Mucosa of rectum (tissue), 2 donors: ENCODE data around the gene CAND2.
A peak's percentile ranks its signal among the peaks of the same experiment; 100 is the strongest.
"Not testable (repeated sequence)": the region's sequence is repeated elsewhere in the genome, so short reads cannot be mapped to it uniquely, and the experiment has no call there.

ENCODE experiments used
- H3K27ac ChIP-seq, 2 donors: one replicate each; pipeline ENCODE4 v1.7.0; 2013; ENCODE audit warnings: inconsistent platforms in 2 of 2, low read depth in 2 of 2, low read length in 2 of 2
- H3K27me3 ChIP-seq, 2 donors: one replicate each; pipeline ENCODE4 v1.7.0; 2013; ENCODE audit warnings: low read length in 2 of 2; ENCODE audit not compliant: control insufficient read depth in 2 of 2, insufficient read depth in 2 of 2
- H3K36me3 ChIP-seq, 2 donors: one replicate each; pipeline ENCODE4 v1.7.0; 2013; ENCODE audit warnings: low read length in 2 of 2; ENCODE audit not compliant: control insufficient read depth in 2 of 2, insufficient read depth in 2 of 2
- H3K4me1 ChIP-seq, 2 donors: one replicate each; pipeline ENCODE4 v1.7.0; 2013; ENCODE audit warnings: low read length in 2 of 2, mild to moderate bottlenecking in 1 of 2; ENCODE audit not compliant: control insufficient read depth in 2 of 2, insufficient read depth in 2 of 2
- H3K4me3 ChIP-seq, 2 donors: one replicate each; pipeline ENCODE4 v1.7.0; 2013; ENCODE audit warnings: low read length in 2 of 2
- H3K9ac ChIP-seq, 2 donors: one replicate each; pipeline ENCODE4 v1.7.0; 2013; ENCODE audit warnings: low read length in 2 of 2, low read depth in 1 of 2, mild to moderate bottlenecking in 1 of 2
- H3K9me3 ChIP-seq, 2 donors: one replicate each; pipeline ENCODE4 v1.7.0; 2013; ENCODE audit warnings: low read length in 2 of 2; ENCODE audit not compliant: control insufficient read depth in 2 of 2
- donor health status: healthy.
- donor health status: Normal muscosa, but diverticular disease.

The CAND2 gene

DNA sequence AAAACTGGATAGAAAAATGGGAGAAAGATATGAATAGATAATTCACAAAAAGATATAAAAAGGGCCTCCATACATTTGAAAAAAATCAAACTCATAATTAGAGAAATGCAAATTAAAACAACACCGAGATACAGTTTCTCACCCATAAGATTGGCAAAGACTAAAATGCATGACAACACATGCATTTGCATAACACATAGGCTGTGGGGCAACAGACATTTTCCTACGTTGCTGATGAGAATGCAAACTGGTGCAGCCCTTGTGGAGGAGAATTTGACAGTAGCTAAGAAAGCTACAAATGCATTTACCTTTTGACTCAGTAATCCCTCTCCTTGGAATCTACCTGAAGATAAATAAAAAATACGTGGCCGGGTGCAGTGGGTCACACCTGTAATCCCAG is 11.4 kb upstream of the CAND2 start:
- Histone ChIP-seq H3K4me1 (no peaks in the 10 kb centered on the region), H3K9ac (no peak overlapping the region), H3K4me3 (no peak overlapping the region), H3K27me3 (peaks cover 2 to 4% of the 10 kb centered on the region in 2 donors), H3K36me3 (no peaks in the 10 kb centered on the region), H3K9me3 (no peaks in the 10 kb centered on the region), H3K27ac (no peak overlapping the region)

DNA sequence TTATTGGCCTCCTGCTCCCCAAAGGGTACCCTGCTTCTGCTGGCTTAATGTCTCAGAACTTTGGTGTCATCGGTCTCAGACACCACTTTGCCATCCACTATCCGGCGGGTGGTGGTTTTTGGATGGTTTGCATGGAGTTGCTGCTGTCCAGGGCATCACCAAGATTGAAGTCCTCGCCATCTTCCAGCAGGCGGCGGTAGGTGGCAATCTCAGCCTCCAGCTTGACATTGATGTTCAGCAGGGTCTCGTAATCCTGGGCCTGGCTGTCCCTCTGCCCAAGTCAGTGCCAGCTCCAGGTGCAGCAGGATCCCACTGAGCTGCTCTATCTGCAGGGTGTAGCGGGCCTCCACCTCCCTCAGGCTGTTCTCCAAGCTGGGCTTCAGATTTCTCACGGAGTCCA is 9.1 kb upstream of the CAND2 start:
- not testable (repeated sequence) for H3K9ac ChIP-seq, H3K4me3 ChIP-seq, H3K27ac ChIP-seq, H3K9me3 ChIP-seq, H3K36me3 ChIP-seq, H3K27me3 ChIP-seq, H3K4me1 ChIP-seq

DNA sequence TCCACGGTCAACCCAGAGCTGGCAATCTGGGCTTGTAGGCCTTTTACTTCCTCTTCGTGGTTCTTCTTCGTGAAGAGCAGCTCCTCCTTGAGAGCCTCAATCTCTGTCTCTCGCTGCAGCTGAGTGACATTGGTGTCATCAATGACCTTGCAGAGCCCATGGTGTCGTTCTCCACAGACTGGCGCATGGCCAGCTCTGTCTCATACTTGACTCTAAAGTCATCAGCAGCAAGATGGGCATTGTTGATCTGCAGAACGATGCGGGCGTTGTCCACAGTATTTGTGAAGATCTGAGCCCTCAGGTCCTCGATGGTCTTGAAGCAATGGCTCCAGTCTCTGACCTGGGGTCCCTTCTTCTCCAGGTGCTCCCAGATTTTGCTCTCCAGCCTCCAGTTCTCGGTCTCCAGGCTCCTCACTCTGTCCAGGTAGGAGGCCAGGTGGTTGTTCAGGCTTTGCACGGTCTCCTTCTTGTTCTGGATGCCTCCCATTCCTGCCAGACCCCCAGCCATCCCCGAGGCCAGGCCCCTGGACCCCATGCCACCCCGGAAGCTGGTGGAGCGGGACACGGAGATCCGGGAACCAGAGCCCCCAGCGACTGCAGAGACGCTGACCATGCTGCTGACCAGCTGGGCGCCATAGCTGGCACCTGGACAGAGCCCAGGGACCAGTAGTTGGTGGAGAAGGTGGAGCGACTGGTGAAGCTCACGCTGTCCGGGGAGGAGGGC is 8.4 kb upstream of the CAND2 start:
- not testable (repeated sequence) for H3K27me3 ChIP-seq, H3K27ac ChIP-seq, H3K9me3 ChIP-seq, H3K4me1 ChIP-seq, H3K36me3 ChIP-seq, H3K4me3 ChIP-seq, H3K9ac ChIP-seq

DNA sequence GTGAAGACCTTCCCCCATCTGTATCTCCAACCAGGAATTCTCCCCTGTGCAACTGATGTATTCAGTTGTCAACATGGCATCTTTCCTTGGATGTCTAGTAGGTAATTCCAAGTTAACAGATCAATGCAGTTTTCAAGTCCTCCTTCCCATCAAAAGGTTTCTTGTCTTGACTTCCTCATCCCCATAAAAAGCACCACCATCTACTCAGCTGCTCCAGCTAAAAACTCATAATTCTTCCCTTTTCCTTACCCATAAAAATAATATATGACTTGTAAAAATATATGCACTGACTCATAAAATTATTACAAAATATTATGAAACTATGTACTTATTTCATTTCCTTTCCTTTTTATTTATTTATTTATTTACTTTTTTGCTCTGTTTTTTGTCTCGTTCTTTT is 5.0 kb upstream of the CAND2 start:
- Histone ChIP-seq H3K4me3 (no peak overlapping the region), H3K9ac (no peak overlapping the region), H3K9me3 (no peaks in the 10 kb centered on the region), H3K4me1 (peaks cover 3% of the 10 kb centered on the region in 2 donors), H3K36me3 (no peaks in the 10 kb centered on the region), H3K27me3 (peaks cover 3 to 4% of the 10 kb centered on the region in 2 donors), H3K27ac (no peak overlapping the region)

DNA sequence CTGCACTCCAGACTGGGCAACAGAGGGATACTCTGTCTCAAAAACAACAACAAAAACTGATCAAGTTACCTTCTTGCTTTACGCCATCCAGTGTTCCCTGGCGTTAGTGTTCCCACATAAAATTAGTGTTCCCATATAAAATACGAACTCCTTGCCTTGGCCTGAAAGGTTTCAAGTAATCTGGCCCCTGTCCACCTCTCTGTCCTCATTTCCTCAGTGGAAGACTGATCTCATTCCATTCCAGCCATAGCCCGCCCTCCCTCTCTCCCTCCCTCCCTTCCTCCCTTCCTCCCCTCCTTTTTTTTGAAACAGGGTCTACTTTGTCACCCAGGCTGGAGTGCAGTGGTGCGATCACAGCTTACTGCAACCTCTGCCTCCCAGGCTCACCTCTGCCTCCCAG is 2.8 kb upstream of the CAND2 start:
- no peaks in the 10 kb centered on the region for H3K9me3 ChIP-seq
- H3K4me1 ChIP-seq, result peaks cover 3% of the 10 kb centered on the region in 2 donors
- no peaks in the 10 kb centered on the region for H3K36me3 ChIP-seq
- H3K27ac ChIP-seq, result no peak overlapping the region
- H3K4me3 ChIP-seq, result no peak overlapping the region
- H3K9ac ChIP-seq, result no peak overlapping the region
- H3K27me3 ChIP-seq, result peaks cover 4 to 5% of the 10 kb centered on the region in 2 donors

DNA sequence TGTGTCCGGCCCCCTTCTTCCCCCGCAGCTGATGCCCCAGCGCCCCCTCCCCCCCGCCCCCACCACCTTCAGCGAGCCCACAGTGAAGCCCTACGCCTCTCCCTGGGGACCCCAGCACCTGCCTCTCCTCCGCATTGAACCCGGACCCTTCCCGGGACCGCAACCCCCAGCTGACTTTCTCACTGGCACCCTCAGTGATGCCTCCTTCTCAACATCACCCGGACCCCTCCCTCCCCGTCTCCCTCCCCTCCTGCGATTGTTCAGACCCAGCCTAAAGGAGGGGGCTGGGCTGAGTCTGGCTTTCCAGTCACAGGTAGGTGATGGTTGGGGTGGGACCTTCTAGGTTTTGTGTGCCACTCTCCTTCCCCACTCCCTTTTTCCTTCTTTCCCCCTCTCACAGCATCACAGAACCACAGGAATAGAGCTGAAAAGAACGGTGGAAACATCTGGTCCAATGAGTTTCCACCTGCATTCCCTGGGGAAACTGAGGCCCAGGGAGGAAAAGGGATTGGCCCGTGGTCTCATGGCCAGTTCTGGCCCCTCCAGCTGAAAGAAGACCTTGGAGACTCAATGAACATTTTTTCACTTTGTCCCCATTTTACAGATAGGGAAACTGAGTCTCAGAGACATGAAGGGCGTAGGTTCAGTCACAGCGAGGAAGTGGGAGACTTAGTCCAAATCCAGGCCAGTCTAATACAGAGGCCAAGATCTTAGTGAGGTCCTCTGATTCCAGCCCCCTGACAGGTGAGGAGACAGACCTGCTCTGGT is 828 bp downstream of the CAND2 start:
- Histone ChIP-seq H3K9me3 (no peaks in the 10 kb centered on the region), H3K27ac (no peak overlapping the region), H3K4me1 (peaks cover 3% of the 10 kb centered on the region in 2 donors), H3K9ac (no peak overlapping the region), H3K27me3 (peaks cover 4 to 5% of the 10 kb centered on the region in 2 donors), H3K4me3 (peak overlapping the region in 1 of 2 donors; percentile 71), H3K36me3 (no peaks in the 10 kb centered on the region)

DNA sequence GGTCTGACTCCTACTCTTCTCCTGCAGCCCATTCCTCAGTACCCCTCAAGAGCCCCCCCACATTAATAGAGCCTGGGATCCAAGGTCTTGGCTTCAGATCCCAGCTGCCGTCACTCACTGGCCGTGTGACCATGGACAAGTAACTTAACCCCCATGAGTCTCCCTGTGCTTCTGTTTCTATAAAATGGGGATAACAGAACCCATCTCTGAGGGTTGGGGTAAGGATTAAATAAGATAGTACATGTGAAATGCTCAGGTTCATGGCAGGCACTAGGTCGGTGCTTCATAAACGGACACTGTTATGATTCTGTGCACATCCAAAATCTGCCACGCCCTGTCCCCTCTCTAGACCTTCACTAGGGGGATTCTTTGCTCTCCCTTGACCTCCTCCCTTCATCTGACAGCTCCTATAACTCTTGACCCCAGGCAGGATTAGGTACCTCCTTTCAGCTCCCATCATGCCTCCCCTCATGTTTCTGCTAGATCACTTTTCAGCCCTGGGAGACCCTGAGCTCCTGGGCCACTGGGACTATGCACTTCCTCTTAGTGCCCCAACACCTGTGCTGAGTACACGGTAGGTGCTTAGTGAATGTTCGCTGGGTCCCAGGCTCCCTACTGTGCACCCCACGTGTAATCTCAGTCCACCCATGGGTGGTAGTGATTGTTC is 1.5 kb downstream of the CAND2 start:
- H3K4me1 ChIP-seq, result peaks cover 3% of the 10 kb centered on the region in 2 donors
- no peak overlapping the region for H3K27ac ChIP-seq
- H3K27me3 ChIP-seq, result peaks cover 4 to 5% of the 10 kb centered on the region in 2 donors
- no peaks in the 10 kb centered on the region for H3K9me3 ChIP-seq
- no peak overlapping the region for H3K9ac ChIP-seq
- no peaks in the 10 kb centered on the region for H3K36me3 ChIP-seq
- H3K4me3 ChIP-seq, result no peak overlapping the region

DNA sequence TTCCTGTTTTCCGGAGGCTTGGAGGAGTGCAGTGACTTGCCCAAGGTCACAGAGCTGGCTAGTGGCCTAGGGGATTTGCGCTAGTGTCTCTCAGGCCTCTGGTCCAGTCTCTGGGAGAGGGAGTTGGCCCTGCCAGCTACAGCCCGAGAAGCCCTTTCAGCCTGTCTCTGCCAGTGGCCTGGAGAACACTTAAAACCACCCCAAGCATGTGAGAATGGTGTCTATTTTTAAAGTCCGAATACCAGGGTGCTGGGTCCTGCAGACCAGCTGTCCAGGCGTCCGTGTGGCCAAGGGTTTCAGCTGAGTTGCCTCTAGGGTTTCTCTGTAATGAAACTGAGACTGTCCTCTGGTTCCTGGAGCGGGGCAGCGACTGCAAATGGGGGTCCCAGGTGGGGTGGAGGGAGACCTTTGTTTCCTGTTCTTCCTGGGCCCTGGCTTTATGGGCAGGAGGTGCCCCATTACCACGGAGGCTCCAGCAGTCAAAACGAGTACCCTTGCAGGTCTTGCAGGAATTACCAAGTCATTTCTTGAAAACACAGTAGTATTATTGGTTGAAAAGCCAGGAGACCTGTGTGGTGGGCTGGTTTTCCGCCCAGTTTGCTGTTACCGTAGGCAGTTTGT is 2.2 kb downstream of the CAND2 start:
- H3K36me3 ChIP-seq, result peaks cover 0 to 1% of the 10 kb centered on the region in 2 donors
- H3K4me3 ChIP-seq, result no peak overlapping the region
- H3K9me3 ChIP-seq, result no peaks in the 10 kb centered on the region
- peaks cover 3% of the 10 kb centered on the region in 2 donors for H3K4me1 ChIP-seq
- peaks cover 4 to 5% of the 10 kb centered on the region in 2 donors for H3K27me3 ChIP-seq
- H3K27ac ChIP-seq, result no peak overlapping the region
- H3K9ac ChIP-seq, result no peak overlapping the region

DNA sequence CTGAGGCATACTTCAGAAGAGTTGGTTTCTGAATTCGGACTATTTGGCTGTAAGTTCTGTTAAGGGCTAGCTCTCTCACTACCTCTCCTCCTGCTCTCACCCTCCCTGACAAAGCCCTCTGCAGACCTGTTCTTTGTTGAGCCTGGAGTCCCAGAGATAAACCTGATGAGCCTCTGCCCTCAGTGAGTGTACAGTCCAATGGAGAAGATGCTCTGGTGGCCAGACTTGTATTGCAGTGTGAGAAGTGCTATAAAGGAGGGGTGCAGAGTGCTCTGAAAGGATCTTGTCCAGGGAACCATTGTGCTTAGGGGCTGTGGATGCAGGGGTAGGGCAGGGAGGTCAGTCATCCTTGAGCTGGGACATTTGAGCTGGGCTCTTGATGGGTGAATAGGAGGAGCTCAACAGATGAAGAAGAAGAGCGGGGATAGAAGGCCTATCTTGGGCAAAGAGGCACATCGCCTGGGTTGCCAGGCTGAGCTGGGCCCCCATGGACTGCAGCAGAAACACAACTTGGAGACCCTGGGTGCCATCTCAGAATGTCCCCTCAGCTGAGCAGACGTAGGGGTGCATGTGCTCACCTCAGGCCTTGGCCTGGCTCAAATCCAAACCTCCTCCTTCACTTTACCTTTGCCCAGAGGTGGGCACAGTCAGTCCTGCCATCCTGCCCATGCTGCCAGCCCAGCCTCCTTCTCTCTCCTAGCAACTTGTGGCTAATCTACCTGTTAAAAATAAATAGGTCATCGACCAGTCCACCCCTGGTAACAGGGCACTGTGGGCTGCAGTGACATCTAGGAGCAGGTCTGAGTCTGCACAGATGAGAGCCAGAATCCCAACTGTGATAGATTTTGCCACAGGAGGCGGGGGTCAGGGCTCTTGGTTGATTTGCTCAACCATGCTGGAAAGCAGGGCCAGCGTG is 3.3 kb downstream of the CAND2 start:
- Histone ChIP-seq H3K27me3 (peaks cover 4 to 5% of the 10 kb centered on the region in 2 donors), H3K9ac (no peak overlapping the region)

More for the DNA sequence above, 3.3 kb downstream of the CAND2 start:
- no peak overlapping the region for H3K4me3 ChIP-seq
- H3K27ac ChIP-seq, result no peak overlapping the region
- peaks cover 0 to 2% of the 10 kb centered on the region in 2 donors for H3K36me3 ChIP-seq
- peaks cover 3% of the 10 kb centered on the region in 2 donors for H3K4me1 ChIP-seq
- H3K9me3 ChIP-seq, result no peaks in the 10 kb centered on the region
